GM21423 (cell line): ENCODE results near the gene TTI1.

Experiments used
- ATAC-seq: cut with Tn5 transposase; IDR thresholded peaks from one replicate; pipeline ENCODE4 v1.9.1; 2021; ENCODE audit warnings: mild to moderate bottlenecking, moderate library complexity; ENCODE audit not compliant: unreplicated experiment

The TTI1 gene

DNA sequence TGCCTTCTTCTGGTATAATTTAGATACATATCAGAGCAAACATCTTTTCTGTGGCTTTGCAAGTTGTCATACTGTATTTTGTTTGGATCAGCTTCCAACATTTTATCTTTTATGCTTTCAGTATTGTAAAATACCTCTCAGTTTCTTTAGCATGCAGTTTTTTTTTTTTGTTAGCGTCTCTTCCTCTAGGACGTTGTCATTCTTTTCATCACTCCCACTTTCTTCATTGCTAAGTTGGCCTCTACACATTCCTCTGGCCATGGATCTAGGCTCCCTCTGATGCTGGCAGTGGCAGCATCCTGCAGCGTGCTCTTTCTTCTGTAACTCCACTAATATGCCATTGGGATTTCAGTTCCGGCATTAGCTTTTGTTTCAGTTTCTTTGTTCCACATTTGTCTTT lies 22.0 kb upstream of the TTI1 start:
- no peak for ATAC-seq

DNA sequence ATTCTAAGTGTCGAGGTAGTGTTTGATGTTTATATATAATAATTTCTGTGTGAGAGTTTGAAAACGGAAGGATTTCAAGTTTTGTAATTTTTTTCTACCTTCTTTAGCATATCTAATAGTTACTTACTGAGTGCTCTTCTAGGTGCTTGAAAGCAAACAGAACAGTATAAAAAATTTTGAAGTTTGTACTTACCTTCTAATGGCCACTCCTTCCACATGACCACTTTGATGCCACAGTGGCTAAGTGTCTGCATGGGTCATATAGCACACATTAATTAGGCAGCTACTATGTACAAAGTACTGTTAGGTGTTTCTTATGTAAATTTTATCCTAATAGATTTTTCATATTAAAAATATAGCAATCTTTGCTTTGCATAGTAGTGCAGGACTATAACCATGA lies 21.4 kb upstream of the TTI1 start:
- no peak for ATAC-seq

DNA sequence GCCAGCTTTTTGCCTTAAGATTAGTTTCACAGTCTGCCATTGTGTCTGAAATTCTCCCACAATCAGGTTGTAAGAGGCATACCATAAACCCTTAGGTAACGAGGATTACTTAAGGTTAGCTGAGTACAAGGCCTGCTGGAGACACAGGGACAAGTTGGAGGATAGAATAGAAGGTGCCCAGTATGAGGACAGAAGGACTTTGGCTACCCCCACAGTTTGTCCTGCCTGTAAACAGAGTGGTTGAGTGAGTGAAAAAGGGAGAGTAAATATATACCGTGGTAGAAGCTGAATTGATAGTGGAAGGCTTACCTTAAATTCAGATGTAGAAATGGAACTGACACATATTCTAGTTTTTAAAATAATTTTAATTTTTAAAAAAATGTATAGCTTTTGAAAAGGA lies 19.6 kb upstream of the TTI1 start:
- ATAC-seq, result no peak

DNA sequence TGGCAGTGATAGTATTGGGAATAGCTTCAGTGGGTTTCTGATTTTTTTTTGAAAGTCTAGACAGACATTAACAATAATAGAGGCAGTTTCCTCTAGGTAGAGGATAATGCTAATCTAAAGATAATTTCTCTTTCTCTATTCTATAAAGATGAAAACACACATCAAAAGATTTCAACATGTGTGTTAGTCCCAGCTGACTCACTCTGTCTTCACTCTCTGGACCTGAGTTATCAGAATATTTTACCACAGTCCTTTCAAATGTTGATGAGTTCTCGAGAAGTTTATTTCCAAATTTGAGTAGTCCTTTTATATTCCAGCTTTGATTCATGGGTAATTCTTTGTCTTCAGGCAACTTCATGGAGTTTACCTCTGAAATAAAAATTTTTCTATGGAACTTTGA lies 17.4 kb upstream of the TTI1 start:
- no peak for ATAC-seq

DNA sequence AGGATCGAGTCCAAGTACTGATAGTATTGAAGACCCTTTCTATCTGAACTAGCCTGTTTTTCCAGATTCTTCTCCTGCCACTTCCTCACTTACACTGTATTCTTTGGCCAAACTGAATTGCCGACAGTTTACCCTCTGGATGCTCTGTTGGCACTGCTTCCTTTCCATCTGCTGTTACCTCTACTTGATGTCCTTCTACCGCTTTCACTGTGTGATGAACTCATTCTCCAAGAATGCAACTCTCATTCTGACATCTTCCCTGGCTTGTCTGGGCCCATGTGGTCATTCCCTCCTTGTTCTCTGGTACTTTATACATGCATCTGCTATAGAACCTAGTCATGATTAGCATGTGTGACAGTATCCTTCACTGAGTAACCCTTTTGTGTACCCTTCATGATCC lies 16.5 kb upstream of the TTI1 start:
- ATAC-seq, result no peak

DNA sequence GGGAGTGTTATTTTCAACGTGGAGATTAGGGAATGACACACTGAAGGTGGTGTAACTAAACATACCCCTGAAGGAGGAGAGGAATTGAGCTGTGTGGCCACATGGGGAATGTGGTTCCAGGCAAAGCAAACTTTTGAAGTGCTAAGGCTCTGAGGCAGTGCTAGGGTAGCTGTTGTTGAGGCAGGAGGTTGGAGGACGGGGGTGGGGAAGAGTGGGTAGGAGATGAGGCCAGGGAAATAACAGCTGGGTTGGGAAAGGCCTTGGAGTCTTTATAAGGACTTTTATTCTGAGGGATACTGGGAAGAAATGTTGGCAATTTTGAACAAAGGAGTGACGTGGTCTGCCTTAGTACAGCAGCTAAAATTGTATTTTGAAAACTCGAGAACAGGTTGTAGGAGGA lies 13.3 kb upstream of the TTI1 start:
- no peak for ATAC-seq

DNA sequence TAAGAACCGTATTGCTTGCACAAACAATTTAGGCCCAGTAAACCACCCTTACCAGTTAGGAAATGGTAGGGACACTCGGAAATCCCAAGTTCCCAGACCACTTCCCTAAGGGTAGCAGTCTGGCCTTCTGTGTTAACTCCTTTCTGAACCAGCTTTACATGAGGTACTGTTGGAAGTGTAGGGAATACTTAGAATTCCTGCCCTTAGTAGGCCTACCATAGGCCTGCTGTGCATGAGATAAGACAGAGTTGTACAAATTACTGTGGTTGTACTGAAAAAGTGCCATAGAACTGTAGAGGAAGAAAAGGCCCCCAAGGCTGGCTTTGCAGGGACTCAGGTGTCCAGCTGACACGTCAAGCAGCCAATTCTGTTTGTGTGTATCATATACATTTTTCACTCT lies 11.4 kb upstream of the TTI1 start:
- no peak for ATAC-seq

DNA sequence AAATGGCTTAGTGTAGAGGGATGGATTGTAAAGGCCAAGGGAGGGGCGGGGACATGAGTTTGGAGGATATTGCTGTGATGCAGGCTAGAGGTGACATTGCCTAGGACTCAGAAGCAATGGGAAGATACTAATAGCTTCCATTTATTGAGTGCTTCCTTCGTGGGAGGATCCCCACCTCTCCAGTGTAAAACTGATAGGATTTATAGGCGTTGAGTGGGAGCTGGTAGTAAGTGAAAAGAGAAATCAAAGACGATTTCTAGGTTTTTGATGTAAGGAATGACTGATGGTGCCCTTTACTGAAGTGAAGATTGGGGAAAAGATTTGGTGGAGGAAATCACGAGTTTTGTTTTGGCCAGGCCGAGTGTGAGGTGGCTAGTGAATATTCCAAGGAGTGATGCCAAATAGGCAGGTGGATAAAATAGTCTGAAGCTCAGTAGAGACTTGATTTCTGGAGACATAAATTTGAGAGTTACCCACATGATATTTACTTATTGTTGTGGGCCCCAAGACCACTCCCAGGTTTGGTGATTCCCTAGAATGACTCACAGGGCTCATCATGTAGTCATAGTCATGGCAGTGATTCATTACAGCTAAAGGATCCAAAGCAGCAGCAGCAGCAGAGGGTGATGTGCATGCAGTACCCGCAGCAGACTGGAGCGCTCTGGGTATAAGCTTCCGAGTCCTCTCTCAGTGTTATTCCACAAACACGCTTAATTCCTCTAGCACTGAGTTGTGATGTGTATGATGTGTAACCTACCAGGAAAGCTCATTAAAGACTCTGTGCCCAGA lies 10.4 kb upstream of the TTI1 start:
- no peak for ATAC-seq

DNA sequence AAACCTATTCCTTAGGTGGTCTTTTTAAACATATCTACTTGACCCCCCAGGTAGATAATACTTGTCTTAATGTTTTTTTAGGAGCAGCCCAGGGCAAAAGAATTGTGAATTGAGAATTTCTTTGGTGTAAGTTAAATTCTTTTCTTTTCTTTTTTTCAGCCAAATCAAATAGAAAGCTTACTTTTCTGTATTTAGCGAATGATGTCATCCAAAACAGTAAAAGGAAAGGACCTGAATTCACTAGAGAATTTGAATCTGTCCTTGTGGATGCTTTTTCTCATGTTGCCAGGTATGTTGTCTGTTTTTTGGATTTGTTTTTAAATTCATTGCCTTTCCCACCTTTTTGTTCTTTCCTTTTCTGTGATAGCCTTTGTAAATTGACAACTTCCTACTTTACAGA lies 7.0 kb upstream of the TTI1 start:
- no peak for ATAC-seq

DNA sequence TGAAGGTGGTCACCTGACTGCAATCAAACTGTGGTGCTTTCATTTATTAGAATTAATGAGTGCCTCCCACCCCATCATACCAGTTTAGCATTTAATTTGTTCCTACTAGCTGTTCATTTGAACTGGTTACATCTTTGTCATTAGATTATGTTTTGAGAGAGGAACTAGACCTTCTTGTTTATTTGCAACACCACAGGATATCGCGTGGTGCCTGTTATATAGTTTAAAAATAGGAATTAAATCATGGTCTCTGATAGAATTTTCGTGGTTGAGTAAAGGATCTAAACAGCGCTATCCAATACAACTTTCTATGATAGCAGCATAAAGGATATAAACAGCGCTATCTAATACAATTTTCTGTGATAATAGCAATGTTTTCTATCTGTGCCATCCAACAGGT lies 3.1 kb upstream of the TTI1 start:
- no peak for ATAC-seq

DNA sequence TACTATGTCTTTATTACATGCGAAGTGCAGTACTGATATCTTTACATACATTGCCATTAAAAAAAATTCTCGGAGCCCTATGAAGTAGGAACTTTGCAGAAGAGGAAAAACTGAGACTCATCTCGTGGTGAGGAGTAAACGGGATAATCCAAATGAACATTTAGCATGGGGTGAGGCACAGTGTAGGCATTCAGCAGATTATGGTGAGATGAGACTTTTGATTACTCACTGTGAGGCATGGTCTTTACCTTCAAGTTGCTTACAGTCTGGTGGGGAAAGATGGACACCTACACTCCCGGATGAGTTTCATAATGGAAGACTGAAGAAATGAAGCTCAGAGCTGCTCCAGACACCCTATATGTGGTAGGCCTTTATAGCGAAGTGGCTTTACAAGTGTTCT lies 1.7 kb upstream of the TTI1 start:
- ATAC-seq, result no peak

DNA sequence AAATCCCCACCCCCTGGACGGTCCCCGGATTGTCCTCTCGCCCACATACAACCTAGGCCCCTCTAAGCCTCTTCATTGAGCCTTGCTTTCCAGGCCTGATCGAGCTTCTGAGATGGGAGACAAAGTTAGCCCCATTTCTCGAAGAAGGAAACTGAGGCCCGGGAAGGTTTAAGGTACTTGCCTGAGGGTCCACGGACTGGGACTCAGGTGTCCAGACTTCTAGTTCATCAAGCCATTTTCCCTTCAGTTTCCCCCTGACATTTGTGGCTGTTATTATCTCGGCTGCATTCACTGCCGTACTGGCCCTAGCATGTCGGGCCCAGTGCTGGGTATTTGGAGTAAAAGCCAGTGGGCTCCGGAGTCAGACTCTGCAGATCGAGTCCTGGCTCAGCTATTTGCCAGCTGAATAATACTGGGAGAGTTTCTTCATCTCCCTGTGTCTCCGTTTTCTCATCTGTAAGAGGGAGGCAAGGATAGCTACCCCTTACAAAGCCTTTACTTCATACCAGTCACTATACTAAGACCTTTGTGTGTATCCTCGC lies 923 bp upstream of the TTI1 start:
- peak; percentile 3 for ATAC-seq

DNA sequence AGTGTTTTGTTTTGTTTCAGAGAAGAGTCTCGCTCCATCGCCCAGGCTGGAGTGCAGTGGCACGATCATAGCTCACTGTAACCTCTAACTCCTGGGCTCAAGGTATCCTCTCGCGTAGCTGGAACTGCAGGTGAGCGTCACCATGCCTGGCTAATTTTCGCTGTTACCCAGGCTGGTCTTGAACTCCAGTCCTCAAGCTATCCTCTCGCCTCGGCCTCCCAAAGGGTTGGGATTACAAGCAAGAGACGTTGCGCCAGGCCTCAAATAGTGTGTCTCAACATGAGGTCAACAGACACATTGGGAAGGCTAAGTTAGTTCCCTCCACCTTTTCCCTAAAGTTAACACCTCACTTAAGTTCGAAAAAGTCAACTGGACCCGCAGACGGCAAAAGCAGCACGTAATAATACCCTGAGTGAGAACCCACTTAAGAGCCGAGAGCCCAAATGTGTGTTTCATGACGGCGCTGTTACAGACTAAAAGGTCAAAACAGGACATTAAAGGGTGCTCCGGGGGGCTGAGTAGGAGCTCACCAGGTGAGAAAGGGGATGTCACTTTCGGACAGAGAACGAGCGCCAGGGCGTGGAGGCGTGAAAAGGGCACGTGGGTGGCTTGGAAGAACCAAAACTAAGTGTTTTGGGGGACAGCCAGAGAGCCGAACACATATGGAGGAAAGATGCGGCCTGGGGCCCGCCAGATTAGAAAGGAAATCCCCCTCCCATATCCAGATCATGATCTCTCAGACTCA lies 499 bp downstream of the TTI1 start:
- ATAC-seq, result peak; percentile 50

DNA sequence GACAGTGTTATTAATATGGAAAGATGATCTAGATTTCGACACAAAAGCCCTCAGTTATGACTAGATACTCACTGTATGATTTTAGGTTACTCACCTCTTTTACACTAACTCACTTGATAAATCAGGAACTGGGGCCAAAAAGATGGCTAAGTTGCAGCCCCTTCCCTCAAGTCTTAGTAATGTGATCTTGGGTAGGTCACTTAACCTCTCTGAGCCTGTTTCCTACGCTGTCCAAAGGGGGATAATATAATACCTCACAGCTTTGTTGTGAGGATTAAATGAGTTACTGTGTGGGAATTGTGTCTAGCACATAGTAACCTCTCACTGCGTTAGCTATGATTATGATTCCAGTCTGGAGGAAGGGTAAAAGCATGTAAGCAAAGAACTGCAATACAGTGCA lies 1.3 kb downstream of the TTI1 start:
- no peak for ATAC-seq

DNA sequence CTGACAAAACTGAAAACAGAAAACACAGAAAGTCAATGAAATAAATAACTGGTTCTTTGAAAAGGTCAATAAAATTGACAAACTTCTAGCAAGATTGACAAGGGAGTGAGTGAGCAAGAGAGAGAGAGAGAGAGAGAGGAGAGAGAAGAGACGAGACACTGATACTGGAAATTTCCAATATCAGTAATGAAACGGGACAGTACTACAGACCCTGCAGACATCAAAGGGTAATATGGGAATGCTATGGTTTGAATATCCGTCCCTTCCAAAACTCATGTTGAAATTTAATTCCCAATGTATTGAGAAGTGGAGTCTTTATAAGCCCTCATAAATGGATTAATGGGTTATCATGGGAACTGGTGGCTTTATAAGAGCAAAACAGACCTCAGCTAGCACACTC lies 3.8 kb downstream of the TTI1 start:
- no peak for ATAC-seq

DNA sequence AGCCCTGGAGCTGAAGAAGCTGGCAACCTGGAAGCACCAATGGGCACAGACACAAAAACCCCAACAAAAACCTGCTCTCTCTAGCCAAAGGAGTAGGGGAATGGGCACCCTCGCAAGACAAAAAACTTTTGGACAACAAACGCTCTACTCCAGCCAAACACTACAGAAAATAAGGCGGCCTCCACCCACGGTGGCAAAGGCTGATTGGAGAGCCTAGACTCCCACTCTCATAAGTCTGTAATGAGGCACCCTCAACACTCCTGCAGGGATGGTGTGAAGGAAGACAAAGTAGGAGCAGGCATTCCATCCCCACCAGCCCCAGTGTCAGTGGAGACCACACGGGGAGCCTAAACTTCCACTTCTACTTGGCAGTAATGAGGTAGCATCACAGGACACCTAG lies 8.8 kb downstream of the TTI1 start:
- no peak for ATAC-seq

DNA sequence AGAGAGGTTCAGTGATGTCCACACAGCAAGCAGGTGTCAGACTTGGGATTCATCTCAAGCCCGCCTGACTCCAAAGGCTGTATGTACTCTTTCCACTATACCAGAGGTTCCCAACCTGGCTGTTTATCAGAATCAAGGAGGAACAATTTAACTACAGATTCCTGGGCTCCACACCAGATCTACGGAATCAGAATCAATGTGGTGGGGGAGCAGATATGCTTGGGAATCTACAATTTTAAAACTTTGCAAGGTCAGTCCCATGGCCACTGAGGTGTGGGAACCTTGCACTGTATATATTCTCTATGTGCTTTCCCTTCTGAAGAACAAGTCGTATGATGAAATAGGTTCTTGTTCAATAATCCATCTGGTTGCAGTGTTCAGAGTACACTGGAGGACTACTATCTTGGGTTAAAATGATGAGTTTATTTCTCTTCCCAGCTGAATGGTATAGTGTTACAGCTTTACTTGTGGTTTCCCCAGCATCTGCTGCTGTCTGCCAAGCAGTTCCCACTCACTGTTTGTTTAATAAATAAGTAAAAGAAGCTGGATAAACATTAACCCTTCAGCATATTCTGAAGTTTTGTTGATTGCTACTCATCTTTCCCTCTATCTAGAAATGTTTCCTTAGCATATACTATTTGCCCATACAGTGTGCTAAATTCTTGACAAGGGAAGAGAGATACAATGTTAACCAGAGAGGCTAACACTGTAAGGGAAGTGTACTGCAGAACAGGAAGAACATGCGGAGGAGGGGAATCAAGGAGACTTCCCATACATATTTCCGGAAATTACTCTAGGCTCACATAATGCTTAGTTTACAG lies 9.9 kb downstream of the TTI1 start:
- ATAC-seq, result no peak

DNA sequence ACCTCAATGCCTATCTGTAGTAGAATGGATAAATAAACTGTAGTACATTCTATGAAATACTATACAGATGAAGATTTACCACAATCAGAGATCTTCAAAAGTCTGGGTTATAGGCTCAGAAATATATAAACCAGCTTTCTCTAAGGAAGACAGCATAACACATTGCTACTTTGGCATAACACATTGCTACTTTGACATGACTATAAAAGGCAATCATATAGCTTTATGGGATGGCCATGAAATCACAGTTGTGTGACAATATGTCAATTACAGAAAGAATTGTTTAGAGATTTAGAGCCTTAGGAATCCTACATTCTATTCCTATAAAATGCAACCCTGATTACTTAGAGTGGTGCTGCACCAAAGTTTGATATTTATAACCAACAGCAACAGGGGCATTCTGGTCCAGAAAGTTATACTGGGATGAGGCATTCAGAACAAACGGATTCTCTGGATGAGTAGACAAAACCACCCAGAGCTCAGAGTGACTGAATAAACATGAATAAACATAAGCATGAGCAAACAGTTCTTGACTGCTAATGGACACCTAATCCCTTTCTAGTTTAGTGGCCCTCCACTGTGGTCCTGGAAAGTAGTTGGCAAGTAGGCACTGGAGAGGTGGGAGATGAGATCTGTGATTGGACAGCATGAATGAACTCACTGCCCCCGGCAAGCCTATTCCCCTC lies 12.0 kb downstream of the TTI1 start:
- no peak for ATAC-seq

DNA sequence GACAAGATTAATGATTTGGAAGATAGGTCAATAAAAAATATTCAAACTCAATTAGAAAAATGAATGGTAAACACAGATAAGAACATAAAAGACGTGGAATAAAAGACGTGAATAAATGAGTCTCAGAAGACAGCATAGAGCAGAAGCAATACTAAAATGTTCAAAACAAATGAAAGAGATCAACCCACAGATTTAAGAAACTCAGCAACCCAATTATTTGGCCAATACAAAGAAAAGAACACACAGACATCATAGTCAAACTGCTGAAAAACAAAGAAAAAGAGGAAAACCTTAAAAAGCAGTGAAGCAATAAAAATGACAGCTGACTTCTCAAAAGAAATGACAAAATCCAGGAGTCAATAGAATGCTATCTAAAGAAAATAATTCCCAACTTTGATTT lies 14.9 kb downstream of the TTI1 start:
- no peak for ATAC-seq

DNA sequence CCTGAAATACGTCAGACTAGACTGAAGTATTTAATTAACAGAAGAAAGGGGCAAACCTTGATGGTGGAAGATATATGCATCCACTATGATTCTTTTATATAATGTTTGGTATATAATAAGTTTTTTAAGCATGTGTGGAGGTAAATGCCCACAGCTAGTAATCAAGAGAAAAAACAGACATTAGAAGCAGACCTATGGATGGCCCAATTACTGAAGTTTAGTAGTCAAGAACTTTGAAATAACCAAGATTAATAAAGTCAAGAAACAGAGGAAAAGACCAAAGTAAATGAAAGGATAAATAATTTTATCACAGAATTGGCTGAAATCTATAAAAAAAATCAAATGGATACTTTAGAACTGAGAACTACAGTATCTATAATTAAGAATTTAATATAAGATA lies 15.3 kb downstream of the TTI1 start:
- ATAC-seq, result no peak

DNA sequence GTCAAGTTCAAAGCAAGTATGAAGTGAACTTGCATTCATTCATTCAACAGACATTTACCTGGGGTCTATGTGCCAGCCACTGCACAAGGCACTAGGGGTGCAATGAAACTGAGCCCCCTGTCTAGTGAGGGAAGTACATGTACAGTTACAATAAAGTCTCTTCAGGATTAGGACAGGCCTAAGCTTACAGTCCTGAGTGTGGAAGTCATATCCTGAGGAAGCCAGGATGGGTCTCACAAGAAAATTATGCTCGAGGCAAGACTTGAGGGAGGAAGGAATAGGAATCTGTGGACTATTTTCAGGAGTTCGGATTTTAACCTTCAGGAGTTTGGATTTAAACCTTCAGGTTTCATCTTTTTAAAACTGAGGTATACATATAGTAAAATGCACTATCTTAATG lies 19.4 kb downstream of the TTI1 start:
- no peak for ATAC-seq
